Stimulated activated CD8-positive, alpha-beta memory T cell treated with anti-CD3 and anti-CD28 coated beads, Interleukin-4, amount 100 ng/mL, for 1 hour (primary cell): Measurements from ENCODE around the gene DBX2.
"Not testable (repeated sequence)": the region's sequence is repeated elsewhere in the genome, so short reads cannot be mapped to it uniquely, and the experiment has no call there.

Experiments
- DNase-seq, 2 donors: peaks; one replicate each; pipeline ENCODE4 v3.0.0-alpha.2; 2020; ENCODE audit warnings: low read depth in 2 of 2, low spot score in 1 of 2

DBX2 gene

DNA sequence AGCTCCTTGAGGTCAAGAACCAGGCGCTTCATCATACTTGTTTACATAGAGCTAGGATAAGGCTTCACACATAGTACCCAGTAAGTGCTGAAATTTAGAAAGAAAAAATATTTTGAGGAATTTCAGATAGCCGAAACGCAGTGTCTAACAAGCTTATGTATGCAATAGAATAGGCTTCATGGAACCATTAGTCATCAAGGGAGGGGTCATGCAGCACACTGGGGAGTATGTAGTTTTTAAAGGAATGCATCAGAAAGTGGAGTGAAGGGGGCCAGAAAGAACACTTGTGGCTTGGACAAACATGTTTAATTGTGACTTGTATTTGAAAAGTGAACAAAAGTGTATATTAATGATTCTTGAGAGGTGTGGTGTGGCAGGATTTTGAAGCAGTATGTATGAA lies 38.1 kb downstream of the DBX2 start:
- DNase-seq: no peak

DNA sequence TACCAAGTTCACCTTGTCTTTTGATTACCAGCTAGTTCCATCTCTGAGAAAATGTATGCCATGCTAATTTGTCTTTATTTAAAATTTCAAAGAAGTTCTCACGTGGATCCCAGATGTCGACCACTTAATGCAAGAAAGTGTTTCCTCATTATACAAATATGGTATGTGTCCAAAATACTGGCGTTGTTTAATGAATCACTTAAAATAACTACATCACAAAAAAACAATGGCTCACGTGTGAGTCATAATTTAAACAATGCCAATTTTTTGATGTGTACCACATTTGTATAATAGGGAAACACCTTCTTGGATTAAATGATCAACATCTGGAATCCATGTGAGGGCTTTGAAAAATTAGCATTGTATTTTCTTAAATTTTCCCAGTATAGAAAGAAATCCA lies 40.8 kb downstream of the DBX2 start:
- DNase-seq: no peak

DNA sequence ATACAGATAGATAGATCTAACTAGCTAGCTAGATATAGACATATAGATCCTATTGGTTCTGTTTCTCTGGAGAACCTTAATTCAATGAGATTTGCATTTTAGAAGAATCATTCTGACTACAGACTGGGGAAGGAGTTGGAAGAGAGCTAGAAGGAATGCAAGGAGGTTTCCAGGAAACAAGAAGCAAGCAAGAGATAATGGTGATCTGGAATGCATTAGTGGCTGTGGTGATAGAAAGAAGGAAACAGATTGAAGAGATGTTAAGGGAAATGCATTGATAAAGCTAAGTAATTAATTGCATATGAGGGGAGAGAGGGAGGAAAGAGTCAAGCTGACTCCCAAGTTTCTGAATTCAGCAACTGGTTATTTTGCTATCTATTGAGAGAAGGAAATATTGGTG lies 42.7 kb downstream of the DBX2 start:
- DNase-seq: no peak

DNA sequence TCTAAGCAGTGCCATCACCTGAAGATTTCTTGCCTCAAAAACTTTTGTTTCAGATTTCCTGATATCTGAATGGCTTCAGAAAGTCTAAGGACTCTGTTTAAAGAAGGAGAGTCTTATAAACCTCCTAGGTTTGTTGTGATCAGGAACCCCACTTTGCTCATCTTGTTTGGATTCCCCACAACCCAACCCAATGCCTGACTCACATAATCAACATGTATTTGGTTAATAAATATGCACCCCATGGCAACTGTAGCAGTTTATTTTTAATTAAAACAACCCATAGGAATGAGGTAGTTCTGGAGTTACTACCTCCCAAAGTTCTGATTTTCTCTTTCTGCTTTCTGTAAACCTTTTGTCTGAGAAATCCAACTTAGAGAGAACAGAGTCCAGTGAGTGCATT lies 51.5 kb downstream of the DBX2 start:
- DNase-seq: no peak

DNA sequence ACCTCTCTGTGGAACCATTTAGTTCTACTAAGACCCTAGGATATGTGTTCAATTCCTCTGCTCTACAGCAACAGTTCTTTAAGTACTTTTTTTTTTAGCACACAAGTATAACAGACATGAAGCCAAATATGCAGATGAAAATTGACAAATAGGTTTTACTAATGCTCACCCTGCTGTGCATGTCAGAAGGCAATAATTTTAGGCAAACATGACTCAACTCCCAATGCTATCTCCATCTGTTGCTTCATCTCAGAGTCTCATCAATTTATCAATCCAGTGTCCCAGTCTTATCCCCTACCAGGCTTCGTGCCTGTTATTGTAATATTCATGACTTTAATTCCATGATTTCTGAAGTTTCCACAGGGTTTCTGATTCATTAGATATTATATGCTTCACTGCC lies 57.7 kb downstream of the DBX2 start:
- no peak for DNase-seq

DNA sequence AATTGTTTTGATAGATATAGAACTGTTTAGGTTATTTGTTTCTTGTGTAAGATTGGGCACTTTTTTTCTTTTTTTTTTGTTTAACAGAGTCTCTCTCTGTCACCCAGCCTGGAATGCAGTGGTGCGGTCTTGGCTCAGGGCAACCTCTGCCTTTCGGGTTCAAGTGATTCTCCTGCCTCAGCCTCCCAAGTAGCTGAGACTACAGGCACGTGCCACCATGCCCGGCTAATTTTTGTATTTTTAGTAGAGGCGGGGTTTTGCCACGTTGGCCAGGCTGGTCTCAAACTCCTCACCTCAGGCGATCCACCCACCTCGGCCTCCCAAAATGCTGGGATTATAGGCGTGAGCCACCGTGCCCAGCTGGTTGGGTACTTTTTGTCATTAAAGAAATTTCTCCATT lies 66.0 kb downstream of the DBX2 start:
- DNase-seq: not testable (repeated sequence)

DNA sequence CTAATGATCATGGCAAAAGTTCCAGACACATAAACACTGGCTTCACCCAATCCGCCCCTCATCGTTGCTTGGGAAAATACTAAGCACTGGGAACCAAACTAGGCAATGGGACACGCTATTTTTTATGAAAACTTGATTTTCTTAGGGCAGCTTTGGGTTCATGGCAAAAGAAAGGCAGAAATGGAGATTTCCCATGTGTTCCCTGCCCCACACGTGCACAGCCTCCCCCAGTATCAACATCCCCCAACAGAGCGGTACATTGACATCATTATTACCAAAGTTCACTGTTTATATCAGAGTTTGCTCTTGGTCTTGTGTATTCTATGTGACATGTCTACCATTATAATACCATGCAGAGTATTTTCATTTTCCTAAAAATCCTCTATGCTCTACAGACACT lies 71.0 kb downstream of the DBX2 start:
- no peak for DNase-seq

DNA sequence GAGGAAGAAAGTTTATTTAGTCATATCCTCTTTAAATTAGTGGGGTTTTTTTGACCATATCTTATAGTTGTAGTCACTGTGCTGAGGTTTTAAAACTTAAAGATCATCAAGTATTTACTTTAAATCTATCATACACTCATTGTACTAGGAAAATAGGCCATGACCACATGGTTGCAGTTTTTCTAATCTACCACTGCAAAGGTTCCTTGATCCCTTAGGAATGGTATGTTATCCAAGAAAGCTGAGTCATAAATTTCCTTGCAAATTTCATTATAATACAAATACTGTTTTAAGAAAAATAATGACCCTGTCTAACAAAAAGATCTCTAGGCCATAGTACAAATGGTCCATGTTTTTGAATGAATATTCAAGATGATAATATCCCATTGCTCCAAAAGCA lies 74.7 kb downstream of the DBX2 start:
- DNase-seq: no peak

DNA sequence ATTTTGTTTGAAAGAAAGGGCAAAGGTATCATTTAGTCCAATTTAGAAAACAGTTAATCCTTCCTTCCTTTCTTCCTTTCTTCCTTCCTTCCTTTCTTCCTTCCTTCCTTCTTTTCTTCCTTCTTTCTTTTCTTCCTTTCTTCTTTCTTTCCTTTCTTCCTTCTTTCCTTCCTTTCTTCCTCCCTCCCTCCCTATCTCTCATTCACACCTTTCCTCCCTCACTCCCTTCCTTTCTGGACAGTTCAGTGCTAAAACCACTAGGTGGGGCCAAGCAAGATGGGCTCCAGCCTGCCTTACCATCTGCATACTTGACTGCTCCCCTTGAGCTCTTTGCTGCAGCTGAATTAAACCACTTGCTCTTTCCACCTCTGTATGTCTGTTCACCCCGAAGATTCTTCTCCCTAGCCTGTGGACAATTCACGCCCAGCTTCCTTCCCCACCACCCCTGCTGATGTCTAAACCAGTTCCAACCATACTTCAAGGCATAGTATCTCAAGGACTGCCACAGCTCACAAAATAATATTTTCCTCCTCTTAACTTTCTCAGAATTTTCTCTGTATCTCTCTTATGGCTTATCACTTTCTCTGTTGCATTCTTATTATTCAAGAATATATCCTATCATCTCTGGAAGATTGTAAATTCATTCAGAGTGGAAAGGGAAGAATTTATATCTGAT lies 78.0 kb downstream of the DBX2 start:
- no peak for DNase-seq

DNA sequence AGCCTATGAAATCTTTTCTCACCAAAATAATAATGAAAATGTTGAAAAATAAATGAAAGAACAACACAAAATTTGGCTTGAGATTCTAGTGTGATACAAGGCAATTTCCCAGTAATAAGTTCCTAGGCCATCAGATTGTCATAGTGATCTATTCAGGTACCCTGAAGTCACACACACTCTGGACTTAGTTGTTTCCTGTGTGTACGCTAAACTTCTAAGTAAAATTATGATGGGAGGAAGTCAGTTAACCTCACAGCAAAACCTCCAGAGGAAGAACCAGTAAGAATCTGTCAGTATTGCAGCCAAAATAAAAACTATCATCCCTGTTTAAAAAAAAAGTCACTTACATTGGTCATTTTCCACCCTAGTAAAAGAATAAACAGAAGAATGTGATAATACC lies 81.9 kb downstream of the DBX2 start:
- DNase-seq: no peak
